ENCODE data around the gene PIK3R3.

Gene PIK3R3

DNA sequence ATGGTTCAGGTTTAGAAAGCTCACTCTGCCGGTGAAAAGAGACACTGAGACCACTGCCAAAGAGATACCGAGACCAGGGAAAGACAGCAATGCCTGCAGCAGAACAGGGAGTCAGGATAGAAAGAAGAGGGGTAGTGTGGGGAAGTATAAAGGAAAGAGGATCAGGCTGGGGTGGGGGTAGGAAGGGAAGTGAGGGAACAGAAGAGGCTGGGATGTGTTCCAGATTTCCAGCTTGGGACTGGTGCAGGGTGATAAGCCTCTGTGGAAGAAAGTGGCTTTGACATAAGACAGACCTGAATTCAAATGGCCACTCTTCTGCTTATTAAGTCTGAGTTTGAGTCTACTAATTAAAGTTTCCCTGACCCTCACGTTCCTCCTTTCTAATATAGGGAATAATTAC is 105.9 kb downstream of the PIK3R3 start:
- no peak for DNase-seq (ENCODE audit: low spot score)

DNA sequence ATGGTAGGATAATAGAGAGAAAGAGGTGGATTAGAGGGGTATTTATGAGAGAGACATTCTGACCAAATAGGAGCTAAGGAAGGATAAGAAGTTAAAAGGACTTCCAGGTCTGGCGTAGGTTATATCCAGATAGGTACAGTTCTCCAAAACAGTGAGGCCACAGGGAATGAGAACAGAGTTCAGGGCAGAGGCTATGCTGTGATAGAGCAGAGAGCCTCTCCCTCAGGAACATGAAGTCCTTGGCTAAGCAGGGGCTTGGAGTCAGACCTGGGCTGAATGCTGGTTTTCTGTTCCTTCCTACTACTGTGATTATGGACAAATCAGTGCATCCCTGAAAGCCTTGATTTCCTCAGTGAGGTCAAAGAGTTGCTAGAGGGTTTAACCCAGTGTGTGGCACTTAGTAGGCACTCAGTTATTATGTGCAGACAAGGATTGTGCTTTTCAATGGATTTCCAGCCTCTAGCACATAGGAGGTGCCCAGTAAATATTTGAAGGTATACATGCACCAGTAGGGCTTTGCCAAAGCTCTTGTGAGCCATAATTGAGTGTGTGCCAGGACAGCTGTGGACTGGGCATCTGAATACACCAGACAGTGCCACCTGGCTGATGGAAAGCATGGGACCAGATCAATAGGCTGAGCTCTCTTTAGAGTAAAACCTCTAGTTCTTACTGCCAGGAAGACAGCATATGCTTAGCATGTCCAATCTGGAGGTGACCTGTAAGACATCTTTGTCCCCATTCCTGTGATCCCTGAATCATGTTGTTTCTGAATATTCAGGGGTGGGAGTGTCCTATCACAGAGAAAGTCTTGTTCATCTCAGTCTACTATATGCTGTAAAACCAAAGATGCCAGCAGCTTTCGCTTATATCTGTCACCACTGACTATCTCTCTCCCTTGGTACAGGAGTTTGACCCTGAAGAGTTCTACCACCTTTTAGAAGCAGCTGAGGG is 111.1 kb downstream of the PIK3R3 start:
- DNase-seq (ENCODE audit: low spot score) = no peak

DNA sequence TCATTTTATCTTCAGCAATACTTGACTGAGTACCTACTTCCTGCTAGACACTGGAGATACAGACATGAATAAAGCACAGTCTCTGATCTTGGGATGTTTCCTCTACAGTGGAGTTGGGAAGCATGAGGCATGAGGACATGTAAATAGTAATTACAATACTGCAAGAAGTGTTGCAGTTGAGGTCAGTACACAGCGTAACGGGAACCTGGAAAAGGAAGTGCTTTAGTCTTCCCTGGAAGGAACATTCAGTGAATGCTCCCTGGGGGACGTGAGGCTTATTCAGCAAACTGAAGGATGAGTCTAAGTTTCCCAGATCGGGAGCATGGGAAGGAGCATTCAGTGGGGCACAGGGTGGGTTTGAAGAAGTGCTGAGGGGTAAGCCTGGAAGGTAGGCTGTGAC is 112.4 kb downstream of the PIK3R3 start:
- no peak for DNase-seq (ENCODE audit: low spot score)

DNA sequence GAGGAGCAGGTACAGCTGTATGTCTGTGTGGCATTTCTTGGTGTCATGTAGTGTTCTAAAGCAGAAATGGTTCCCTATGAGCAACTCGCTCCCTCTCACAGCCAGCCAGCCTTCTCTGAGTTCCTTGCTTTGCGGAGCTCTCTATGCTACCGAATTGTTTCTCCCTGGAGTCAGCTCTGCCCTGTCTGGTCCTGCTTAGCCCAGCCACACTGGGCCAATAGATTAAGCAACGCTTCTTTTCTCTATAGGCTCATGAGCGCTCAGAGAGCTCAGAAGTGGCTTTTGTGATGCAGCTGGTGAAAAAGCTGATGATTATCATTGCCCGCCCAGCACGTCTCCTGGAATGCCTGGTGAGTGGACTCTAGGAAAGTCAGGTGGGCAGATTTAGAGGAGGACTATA is 113.1 kb downstream of the PIK3R3 start:
- no peak for DNase-seq (ENCODE audit: low spot score)

DNA sequence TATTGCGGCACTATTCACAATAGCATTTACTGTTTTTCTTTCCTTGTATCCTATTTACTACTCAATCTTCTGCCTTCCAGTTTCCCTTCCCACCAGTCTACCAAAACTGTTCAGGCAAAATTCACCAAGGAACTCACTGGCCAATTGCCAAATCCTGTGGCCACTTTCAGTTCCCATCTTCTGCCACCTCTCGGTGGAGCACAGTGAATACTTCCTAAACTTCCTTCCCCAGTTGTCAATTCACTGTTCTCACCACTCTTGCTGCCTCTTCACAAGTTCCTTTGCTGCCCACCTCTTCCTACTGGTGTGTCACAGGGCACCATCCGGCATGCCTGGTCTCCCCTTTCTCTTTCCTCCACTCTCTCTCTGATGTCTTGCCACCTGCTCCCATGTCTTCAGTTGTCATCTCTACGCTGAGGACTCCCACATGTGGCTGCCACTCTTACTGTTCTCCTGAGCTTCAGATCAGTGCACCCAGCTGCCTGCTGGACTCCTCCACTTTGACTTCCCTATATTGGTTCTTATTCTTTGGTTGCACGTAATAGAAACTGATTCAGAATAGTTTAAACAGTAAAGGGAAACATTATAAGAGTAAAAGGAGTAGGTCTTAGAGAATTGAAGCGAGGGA is 114.4 kb downstream of the PIK3R3 start:
- no peak for DNase-seq (ENCODE audit: low spot score)

DNA sequence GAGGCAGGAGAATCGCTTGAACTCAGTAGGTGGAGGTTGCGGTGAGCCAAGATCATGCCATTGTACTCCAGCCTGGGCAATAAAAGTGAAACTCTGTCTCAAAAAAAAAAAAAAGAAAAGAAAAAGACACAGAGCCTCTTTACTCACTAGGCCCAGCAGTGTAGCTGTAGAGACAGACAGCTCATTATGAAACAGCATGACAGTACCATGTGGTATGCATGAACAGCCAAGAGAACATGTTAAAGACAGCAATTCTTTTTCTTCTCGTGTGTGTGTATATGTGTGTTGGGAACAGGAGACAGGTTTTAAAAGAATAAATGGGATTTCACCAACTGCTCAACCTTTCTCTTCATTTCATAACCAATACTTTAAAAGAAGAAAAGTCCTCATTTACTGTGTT is 118.8 kb downstream of the PIK3R3 start:
- no peak for DNase-seq (ENCODE audit: low spot score)

DNA sequence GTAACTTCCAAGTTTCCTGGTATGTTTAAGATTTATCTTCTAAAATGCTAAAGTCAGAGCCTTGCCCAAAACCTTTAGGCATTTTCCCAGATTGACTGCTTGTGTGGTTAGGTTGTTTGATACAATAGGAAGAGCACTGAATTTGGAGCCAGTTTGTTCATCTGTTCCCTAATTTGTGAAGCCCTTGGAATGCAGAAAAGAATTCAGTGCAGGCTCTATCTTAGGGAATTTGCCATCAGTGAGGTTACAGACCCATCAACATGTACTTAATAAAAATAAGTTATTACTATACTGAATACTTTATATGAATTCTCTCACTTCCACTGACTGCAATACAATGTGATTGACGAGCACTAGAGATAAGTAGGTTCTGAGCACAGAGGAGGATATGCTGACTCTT is 120.2 kb downstream of the PIK3R3 start:
- DNase-seq (ENCODE audit: low spot score) = no peak

DNA sequence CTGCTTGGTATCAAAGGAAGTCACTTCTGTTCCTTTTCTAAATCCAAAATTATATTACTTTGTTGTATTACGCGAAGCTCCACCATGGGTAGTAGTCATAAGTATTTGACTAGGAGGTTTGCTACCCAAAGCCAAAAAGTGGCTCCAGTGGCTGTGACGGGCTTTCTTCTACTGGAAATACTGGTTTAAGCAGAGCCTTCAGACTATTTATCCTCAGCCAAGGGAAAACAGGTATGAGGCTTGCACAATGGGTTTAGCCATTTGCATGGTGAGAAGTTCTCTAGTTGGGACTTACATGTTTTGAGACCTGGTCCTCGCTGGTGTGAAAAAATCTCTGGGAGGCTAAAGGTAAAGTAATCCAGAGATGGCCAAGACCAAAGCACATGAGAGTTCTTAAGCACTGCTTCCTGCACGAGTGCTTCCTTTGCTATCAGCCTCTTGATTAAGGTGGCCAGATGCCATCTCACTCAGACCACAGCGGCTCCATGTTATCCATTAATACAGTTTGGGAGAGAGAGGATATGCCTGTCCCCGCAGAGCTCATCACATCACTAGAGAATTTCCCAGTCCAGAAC is 121.2 kb downstream of the PIK3R3 start:
- DNase-seq (ENCODE audit: low spot score) = no peak

DNA sequence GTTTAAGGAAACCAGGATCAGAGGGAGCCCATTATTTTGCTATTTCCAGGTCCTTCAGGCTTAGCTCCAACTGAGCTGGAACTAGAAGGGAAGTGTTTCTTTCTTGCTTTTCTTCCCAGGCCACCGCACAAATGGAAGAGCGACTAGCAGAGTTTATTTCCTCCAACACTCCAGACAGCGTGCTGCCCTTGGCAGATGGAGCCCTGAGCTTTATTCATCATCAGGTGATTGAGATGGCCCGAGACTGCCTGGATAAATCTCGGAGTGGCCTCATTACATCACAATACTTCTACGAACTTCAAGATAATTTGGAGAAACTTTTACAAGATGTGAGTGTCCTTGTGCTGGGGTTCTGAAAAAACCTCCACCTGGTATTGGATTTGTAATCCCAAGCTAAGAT is 121.8 kb downstream of the PIK3R3 start:
- DNase-seq (ENCODE audit: low spot score) = no peak

DNA sequence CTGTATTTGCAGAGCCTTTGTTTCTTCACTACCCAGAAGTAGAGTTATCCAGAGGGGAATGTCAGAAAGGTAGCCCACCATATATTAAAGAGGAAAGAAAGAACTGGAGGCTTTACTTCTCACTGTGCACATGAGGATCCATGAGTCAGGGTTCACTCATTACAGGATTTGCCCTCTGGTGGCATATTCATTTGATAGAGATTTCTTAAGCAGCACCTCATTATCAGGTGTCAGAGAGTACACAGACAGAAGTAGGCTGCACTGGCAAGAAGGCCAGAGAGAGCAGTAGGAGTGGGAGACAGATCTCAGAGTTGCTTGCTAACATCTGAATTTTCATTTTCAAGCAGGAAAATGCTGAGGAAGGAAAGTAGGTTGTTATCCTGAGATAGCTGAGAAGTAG is 123.8 kb downstream of the PIK3R3 start:
- DNase-seq (ENCODE audit: low spot score) = no peak

DNA sequence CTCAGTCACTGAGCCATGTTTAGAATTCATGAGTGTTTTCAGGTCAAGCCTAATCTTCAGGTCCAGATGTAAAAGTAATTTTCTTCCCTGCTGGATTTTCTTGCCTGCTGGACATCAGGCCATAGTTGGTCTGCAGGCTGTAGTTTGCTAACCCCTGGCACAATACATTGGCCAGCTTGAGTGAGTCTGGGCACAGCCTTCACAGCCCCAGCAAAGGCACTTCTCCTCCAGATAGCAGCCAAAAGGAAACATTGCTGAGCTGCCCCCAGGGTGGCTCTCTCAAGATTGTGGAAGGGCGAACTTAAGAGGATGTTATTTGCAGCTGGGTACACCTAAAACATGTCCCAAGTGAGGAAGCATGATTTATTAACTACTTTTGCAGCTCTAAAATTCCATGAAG is 126.8 kb downstream of the PIK3R3 start:
- DNase-seq (ENCODE audit: low spot score) = no peak

DNA sequence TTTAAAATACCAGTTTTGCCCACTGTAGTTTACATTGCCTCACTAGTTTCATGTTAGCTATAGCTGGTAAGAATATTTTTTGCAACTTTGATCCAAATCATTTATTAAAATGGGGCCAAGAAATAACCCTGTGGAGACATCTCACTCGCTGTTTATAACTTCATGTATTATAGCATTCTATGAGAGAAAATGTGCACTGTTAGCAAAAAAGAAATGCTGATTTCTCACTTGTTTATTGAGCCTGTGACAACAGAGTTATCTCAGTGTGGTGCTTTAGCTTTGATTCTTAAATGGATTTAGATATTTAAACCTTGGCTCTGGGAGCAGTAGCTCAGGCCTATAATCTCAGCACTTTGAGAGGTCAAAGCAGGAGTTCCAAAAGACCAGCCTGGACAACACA is 127.9 kb downstream of the PIK3R3 start:
- DNase-seq (ENCODE audit: low spot score) = no peak

DNA sequence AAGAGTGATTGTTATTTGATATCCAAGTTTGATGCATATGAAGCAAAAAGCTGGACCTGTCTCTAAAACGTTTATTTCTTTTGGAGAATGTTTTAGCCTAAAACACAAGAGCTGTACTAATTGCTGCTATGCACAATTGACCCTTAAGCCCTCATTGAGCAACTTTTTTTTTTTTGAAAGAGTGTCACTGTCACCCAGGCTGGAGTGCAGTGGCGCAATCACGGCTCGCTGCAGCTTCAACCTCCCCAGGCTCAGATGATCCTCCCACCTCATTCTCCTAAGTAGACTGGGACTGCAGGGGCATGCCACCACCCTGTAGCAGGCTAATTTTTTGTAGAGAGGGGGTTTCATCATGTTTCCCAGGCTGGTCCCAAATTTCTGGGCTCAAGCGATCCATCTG is 129.1 kb downstream of the PIK3R3 start:
- no peak for DNase-seq (ENCODE audit: low spot score)

DNA sequence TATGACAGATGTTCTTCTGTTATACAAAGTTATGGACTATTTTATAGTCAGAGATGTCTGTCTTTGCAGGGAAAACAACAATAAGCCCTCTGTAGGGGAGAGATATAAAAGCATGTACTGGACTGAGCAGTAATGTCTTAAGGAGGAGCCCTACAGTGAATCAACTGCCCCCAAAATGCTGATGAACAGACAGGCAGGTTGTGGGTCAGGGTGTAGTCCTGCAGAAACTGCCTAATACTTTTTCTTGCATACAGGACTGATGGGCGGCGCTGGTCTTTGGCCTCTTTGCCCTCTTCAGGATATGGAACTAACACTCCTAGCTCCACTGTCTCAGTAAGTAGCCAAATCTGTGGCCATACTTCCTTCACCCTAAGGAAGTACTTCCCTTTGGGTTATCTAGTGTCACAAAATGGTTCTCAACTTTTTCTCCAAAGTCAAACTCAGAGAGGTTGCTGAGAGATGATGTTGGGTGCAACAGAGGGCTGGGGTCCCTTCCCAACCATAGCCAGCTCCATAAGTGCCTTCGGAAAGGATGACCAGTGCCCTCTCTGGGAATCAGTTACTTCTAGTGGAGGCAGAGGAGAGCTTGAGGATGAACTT is 129.8 kb downstream of the PIK3R3 start:
- DNase-seq (ENCODE audit: low spot score) = no peak

DNA sequence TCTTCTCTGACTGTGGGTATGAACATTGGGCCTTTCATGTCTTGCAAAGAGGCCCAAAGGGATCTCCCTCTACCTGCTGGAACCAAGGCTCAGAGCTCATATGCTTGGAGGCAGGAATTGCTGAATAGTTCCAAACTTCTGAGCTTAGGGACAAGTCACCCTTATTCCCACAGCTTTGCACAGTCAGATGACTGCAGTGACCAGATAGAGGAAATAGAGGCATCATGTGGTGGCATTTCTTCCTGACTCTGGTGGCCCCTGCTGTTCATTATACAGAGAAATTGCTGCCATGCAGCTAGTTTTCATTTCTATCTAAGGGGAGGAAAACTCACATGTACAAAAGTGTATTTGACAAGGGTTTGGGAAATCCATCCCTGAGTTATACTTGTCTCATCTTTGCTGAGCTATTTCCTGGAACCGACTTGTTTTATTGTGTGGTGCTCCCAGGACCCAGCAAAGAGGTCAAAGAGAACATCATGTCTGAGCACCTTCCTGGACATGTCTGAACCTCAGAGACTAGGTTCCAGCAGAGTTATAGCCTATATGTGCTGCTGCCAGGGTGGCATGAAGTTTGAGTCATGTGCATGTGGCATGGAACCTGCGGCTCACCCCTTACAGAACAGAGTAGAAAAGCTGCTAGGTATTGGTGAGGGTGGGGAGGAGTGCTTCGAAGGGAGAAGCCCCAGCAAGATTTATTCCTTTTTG is 131.2 kb downstream of the PIK3R3 start:
- no peak for DNase-seq (ENCODE audit: low spot score)

DNA sequence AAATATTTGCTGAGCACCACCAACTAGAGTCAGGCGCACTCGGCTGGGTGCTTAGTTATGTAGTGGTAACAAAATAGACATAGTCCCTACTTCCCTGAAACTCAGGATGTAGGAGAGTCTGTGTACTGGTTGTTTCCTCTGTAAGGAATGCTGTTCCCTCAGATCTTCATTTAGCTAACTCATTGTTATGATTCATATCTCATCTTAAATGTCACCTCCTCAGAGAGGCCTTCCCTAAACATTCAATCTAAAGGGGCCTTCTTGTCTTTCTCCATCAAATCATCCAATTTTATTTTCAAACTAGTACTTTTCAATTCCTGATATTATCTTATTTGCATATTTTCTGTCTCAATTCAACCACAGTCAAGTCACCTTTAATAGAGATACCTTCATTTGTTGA is 132.9 kb downstream of the PIK3R3 start:
- DNase-seq (ENCODE audit: low spot score) = no peak

DNA sequence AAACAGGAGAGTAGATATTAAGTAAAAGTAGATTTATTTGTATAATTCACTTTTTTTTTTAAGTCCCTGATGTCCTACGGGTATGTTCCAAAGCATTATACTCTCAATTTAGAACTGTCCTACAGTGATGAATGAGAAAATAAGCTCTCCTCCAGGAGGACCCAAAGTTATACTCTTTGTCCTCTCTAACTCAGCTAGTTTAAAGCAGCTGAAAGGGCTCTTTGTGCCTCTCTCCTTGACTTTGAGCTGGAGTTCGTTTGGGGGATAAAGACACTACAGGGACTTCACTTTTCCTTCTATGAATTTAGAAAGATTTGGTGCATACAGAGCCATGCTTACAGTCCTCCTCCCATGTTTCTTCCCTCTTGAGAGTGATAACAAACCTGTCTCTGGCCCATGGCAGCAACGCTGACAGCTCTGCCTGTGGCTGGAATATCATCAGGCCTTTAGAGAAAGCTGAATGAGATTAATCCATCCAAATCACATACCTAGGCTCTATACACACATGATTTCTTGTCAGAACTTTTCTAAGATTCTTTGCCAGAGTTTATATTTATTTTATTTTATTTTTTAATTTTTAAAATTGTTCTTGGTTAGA is 134.3 kb downstream of the PIK3R3 start:
- no peak for DNase-seq (ENCODE audit: low spot score)

DNA sequence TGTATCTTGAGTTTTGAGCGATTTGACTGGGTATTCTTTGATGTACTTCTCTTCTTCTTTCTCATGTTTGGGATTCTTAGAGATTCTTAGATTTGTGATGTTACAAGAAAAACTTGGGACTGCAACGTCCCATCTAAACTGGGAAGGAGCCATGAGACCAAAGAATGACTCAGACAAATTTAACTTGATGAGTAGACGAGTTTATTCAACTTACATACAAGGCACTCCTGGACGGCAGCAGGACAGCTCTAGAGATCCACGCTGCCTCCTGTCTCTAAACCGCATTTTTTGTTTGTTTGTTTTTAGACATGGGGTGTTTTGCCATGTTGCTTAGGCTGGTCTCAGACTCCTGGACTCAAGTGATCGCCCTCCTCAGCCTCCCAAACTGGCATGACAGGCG is 137.1 kb downstream of the PIK3R3 start:
- DNase-seq (ENCODE audit: low spot score) = no peak

DNA sequence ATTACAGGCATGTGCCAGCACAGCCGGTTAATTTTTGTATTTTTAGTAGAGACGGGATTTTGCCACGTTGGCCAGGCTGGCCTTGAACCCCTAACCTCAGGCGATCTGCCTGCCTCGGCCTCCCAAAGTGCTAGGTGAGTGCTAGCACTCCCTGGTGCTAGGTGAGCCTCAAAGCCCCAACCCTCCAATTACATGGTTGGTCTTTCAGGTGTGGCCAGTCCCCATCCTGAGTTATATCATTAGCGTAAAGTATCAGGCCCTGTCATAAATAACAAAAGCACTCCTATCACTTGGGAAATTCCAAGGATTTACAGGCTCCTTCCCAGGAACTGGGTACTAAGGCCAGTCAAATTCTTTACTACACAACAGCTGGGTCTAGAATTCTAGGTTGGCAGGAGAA is 138.0 kb downstream of the PIK3R3 start:
- DNase-seq (ENCODE audit: low spot score) = no peak

All from D341Med (cell line).